HG03439 (cell line): Measurements from ENCODE around the gene ARHGEF25.
"Not testable (repeated sequence)": the region's sequence is repeated elsewhere in the genome, so short reads cannot be mapped to it uniquely, and the experiment has no call there.

Source experiments
- ATAC-seq: cut with Tn5 transposase; IDR thresholded peaks from one replicate; pipeline ENCODE4 v1.9.1; 2021; ENCODE audit warnings: mild to moderate bottlenecking, moderate library complexity; ENCODE audit not compliant: unreplicated experiment

The ARHGEF25 gene

DNA sequence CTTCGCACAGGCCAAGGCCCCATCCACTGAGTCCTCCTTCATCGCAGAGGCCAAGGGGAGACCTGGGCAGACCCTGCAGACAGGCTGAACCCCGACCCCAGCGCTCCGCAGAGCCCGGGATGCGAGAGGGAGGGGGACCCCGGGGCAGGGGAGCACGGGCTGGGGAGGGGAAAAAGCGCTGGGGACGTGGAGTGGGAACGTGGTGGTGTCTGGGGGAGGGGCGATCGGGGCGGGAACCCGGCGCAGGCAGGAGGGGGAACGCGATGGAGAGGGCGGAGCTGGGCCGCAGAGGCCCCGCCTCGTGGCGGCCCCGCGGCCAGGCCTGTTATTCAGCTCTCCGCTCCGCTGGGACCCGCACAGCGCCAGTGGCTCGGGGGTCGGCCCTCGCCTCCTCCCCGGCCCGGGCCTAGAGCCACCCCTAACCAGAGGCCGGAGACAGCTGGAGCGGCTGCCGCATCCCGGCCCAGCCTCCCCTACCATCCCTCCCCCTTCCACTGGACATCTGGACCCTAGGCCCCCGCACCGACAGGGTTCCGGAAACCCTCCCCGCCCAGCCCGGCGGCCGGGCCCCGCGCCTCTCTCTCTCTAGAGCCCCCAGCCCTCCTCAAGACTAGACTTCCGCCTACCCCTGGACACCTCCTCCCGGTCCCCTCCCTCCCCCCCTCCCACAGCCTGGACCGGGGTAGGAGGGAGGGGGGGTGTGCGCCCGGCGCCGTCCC is at the start of gene ARHGEF25:
TSS of gene ARHGEF25 (plus strand) at position 328 of the 719 bp plus-strand sequence. CDS start 460 bp downstream, outside the sequence.
- no peak for ATAC-seq

DNA sequence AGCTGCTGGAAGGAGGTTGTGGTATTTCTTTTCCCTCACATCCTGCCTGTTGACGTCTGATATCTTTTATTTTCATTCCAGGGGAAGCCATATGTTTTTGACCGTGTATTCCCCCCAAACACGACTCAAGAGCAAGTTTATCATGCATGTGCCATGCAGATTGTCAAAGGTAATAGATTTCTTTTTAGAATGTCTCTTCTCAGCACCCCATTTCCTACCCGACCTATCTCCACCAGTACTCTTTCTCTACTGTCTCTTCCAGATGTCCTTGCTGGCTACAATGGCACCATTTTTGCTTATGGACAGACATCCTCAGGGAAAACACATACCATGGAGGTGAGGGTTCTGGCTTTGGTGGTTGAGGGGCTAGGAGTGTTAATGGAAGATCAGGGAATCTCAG is 47.9 kb upstream of the ARHGEF25 start:
- no peak for ATAC-seq

DNA sequence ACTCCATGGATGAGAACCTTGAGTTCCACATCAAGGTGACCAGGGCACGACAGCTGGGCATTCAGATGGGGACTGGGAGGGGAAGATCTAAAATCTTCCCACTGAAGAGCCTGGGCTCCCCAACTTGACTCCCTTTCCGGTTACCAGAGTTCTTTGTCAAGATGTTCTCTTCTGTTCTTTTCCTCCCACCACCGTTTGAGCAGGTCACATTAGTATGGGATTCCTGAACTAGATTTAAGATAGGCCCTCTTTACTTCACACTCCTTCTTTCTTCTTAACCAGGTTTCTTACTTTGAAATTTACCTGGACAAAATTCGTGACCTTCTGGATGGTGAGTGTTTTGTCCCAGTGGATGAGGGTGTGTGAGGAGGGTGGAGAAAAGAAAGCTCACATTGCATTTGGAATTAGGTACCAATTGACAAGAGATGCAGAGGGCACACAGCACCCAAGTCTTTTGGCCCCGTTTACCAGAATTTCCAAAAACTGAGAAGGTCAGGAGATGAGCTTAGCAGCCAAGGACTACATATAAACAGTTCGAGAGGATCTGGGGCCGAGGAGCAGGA is 47.0 kb upstream of the ARHGEF25 start:
- no peak for ATAC-seq

DNA sequence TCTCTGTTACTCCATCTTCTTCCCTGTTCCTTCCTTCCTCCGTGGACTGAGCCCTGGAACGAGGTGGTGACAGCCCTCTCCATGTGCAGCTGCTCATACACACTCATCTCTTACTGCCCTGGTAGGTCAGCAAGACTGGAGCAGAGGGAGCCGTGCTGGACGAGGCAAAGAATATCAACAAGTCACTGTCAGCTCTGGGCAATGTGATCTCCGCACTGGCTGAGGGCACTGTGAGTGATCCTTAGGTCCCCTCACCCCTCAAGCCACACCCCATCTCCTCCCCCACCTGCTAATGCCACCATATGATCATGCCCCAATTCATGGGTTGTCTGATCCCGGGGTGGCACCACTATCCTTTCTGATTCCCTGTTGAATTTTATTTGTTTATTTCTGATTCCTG is 42.4 kb upstream of the ARHGEF25 start:
- ATAC-seq = no peak

DNA sequence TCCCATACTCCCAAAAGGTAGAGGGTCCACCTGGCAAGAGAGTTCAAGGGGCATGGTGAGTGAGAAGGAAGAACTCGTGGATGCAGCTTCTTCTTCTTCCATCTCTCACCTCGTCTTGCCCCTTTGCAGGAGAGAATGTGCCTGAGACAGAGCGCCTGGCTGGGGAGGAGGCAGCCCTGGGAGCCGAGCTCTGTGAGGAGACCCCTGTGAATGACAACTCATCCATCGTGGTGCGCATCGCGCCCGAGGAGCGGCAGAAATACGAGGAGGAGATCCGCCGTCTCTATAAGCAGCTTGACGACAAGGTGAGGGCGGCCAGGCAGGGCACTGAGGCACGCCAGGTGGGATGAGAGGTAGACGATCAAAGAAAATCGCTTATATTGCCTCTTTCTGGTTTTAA is 41.4 kb upstream of the ARHGEF25 start:
- ATAC-seq = no peak

DNA sequence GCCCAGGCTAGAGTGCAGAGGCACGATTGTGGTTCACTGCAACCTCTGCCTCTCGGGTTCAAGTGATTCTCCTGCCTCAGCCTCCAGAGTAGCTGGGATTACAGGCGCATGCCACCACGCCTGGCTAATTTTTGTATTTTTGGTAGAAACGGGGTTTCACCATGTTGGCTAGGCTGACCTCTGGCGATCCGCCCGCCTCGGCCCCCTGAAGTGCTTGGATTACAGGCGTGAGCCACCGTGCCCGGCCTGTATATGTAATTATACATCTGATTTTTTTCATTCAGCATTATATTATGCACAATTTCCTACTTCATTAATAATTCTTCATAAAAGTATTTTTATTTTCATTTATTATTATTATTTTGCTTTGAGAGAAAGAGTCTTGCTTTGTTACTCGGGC is 40.8 kb upstream of the ARHGEF25 start:
- not testable (repeated sequence) for ATAC-seq

DNA sequence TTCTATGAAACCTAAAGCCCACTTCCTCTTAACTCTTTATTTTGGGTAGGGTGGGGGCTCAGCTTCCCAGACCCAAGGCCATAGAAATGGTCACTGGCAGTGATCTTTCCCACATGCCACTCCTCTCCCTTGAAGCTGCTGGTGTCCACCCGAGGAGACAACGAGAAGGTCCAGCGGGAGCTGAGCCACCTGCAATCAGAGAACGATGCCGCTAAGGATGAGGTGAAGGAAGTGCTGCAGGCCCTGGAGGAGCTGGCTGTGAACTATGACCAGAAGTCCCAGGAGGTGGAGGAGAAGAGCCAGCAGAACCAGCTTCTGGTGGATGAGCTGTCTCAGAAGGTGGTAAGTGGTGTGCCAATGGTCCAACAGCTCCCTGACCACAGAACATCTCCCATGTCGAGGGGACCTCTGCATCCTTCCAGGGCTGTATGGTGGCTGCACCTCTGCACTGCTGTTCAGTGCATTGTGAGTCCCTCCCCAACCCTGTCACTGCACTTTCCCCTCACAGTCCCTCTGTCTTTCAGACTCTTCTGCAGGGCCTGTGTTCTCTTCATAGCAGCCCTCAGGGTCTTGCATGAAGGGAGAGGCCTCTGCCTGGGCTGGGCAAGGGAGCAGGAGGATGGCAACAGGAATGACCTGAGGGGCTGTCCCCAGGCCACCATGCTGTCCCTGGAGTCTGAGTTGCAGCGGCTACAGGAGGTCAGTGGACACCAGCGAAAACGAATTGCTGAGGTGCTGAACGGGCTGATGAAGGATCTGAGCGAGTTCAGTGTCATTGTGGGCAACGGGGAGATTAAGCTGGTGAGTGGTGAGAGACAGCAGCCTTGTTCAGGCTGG is 39.1 kb upstream of the ARHGEF25 start:
- ATAC-seq = no peak

DNA sequence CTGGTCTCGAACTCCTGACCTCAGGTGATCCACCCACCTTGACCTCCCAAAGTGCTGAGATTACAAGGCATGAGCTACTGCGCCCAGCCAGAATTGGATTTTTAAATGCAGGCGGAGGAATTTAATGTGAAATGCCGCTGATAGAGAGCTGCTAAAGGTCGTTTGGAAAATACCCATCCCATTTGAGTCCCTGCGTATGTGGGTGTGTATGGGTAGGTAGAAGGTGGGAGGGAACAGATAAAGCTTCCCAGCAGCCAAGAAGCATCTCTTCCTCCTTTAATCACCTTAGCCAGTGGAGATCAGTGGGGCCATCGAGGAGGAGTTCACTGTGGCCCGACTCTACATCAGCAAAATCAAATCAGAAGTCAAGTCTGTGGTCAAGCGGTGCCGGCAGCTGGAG is 36.4 kb upstream of the ARHGEF25 start:
- ATAC-seq = no peak

DNA sequence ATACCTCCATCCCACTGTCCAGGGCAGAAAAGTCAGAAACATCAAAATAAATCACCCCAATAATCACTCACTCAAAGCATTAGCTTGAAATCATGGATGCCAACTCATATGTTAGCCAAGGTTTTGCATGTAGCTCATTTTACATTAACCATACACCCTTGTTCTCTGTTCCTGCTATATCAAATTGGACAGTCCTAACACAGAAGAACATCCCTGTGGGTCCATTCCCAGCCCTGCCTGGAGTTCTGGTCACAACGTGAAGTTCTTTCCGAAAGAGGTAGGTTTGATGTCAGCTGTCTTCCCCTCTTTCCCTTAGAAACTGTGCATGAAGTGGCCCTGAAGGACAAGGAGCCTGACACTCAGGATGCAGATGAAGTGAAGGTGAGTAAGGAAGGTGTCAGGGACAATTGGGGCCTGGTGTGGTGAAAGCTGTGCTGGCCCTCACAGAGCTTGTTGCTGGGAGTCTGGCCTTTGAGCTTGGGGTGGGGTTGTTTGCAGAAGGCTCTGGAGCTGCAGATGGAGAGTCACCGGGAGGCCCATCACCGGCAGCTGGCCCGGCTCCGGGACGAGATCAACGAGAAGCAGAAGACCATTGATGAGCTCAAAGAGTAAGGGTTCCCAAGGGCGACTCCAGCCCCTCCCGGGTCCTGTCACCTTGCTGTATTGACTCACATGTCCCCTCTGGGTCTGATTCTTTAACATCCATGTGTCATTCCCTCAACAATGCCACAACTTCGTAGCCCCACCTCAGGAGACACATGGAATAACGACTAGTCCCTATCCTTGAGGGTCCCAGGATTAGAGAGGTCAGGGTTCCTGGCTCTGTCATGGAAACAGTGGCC is 35.2 kb upstream of the ARHGEF25 start:
- ATAC-seq = no peak

DNA sequence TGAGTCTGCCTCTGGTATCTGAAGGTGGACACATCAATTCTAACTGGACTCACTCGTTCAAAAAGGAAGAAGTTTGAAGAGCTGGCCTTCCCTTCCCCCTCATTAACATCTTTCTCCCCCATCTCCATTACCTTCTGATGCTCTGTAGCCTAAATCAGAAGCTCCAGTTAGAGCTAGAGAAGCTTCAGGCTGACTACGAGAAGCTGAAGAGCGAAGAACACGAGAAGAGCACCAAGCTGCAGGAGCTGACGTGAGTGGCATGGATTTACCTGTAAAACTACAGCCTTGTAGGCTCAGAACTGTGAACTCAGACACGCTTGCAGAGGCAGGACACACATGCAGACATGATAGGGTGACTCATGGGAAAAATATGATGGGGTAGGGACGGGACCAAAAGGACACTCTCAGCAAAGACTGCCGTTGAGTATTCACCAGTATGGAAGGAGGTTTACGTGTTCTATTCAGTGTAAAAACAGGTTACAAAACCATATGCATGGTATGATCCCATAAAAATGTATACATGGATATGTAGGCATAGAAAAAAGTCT is 34.5 kb upstream of the ARHGEF25 start:
- no peak for ATAC-seq

DNA sequence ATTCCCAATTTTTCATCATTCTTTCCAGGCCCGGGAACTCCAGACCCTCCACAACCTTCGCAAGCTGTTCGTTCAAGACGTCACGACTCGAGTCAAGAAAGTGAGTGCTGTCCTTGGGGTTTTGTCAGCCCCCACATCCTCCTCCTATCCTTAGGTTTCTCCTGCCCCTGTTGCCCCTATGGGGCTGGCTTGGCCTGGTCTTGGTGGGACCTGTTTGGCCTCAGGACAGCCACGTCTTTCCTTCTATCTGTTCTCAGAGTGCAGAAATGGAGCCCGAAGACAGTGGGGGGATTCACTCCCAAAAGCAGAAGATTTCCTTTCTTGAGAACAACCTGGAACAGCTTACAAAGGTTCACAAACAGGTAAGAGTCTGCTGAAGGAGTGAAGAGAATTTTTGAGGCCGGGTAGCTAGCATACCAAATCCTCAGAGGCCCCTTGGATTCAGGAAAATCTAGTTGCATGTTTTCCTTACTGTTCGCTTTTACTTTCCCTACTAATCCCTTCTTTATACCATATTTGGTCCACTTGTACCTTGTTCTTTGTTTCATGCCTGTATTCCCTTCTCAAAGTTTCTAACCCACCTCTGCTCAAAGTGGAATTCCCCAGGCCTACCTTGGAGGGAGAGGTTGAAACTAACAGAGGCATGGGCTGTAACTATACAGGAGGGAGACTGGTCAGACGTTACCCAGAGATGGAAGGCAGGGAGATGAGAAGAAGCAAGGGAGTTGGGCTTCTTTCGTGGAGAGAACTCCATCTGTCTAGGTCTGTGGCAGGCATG is 33.1 kb upstream of the ARHGEF25 start:
- ATAC-seq = no peak

DNA sequence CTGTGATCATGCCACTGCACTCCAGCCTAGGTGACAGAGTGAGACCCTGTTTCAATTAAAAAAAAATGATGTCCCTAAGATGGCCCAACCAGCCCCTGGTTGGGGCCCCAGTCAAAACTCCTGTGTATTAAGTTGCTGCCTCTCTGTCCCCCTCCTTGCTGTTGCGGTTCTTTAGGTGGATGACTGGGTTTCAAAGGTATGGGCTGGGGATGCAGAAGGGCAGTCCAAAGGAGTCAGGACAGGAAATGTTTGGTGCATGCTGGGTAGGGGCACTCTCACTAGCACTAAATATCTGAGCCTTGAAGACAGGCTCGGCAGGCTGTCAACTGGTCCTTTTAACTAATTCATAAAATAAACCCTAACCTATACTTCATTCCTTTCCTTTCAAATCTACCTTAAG is 32.2 kb upstream of the ARHGEF25 start:
- no peak for ATAC-seq

DNA sequence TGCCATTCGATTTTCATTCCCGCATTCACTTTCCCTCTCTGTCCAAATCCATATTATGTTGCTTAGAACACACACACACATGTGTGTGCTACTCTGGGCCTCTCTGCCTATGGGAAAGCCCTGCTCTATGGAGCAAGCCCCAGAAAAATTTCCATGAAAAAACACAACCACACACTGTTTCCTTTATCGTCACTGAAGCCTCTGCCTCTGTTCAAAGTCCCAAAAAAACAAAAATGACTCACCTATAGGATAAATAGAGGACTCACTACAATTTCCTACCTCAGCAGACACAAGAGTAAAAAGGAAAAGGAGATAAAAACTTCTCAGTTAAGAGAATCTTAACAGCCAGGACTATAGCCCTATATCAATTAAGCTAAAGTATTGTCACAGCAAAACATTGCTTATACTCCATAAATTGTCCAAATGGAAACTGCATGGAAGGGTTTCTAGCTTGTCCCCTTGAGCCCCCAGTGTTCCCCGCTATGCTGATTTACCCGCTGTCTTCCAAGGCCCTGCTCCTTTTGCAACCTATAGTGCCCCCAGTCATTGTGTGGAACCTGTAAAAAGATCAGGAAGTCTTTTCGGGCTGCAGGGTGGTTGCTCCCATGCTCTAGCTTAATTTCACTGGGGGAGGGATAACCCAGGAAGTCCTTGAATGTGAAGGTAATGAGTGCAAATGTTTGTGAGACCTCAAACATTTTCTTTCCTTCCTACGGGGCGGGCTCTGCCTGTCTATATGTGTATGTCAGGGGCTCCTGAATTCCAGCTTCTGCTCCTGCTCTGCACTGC is 31.4 kb upstream of the ARHGEF25 start:
- no peak for ATAC-seq

DNA sequence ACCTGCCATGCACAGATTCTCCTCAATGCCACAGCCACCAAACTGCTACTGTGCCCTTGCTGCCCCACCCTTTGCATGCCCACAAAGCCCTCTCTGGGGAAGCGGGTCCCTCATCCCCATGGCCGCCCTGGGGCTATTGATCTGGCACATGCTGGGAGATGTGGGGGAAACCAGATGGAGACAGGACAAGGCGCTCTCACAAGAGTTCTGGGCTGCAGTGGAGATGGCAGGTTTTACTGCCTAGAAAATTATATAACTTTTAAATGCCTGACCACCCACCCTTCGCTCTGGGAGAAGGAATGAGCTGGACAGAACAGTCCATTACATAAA is 30.8 kb upstream of the ARHGEF25 start:
- no peak for ATAC-seq

DNA sequence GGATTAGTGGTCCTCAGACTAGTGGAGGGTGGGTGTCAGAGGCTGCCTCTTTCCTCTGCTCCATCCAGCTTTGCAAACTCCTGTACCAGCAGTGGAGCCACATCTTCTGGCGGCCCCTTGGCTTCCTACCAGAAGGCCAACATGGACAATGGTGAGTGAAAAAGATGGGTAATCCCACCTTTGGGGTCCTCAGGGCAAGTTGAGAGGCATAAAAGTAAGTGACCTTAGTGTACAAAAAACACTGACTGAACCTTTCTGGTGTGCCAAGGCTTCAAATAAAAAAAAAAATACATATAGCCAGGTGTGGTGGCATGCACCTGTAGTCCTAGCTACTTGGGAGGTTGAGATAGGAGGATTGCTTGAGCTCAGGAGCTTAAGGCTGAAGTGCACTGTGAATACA is 29.4 kb upstream of the ARHGEF25 start:
- no peak for ATAC-seq

DNA sequence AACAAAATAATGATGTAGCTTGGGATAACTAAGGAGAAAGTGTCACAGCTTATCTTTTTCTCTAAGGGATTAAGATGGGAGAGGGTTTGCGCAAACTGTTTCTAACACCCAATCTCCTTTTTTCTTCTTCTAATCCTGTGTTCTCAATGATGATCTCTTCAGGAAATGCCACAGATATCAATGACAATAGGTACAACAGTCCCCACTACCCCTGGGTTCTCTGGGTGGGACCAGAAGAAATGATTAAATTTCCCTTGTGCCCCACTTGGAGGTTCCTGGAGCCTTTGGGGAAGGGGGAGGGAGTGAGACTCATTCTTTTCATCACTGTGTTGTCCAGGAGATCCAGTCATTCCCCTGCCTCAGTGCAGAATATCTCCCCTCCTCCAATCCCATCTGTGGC is 28.8 kb upstream of the ARHGEF25 start:
- no peak for ATAC-seq

DNA sequence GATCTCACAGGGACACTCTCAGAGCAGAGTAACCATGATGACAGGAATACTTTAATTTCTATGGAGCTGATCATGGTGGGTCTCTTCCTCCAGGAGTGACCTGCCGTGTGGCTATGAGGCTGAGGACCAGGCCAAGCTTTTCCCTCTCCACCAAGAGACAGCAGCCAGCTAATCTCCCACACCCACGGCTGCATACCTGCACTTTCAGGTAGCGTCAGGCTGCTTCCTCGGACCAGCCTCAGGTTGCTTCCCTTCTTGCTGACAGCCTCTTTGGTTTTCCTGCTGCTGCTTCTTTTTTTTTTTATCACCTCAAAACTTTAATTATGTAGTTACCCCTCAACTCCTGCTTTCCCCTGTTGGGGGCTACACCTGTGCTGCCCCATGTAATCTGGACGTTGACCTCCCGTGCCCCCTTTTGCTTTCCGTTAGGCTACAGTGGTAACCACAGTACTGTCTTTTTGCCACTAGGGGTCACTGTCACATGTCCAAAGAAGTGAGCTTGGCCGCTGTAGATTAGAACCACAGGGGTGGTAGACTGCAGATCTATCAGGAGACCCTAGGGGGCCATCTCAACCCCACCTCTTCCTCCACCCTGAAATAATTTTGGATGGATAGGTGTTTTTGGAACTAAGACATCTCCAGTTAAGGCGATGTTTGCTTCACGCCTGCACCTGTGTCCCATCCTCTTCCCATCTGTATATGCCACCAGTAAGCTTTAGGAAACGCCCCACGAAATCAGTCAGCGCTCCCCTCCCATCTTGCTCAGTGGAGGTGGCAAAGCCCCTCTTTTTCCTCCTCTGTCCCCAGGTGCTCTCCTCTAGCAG is 28.0 kb upstream of the ARHGEF25 start:
- ATAC-seq = peak; percentile 90

DNA sequence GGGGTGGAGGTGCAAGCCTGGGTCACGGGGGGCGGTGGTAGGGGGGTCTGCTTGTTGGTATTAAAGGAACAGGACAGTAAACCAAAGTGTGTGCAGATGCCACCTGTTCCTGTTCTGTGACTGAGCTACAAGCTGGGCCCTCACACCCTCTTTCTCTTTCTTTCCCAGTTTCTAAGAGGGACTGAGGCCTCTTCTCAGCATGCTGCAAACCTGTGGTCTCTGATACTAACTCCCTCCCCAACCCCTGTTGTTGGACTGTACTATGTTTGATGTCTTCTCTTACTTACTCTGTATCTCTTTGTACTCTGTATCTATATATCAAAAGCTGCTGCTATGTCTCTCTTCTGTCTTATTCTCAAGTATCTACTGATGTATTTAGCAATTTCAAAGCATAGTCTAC is 27.2 kb upstream of the ARHGEF25 start:
- no peak for ATAC-seq

DNA sequence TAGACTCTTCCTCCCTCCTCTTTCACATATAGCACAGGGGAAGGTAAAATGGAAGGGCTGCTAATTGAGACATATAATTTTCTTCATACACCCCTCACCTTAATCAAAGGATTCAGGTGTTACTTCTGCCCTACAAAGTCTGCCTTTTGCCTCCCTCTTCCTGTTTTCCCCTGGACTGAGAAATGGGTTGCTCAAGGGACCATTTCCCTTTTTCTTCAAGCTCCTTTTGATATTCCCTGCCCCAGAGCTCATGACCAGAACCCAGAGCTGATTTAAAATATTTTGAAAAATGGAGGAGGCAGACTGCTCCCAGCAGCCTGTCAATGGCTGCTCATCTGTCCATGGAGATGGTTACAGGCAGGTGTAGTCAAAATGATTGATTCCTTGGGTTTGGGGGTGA is 26.5 kb upstream of the ARHGEF25 start:
- no peak for ATAC-seq
